Measurements from ENCODE around the gene SLC25A45.

Gene SLC25A45

GRCh38 chr11:65356394-65356972, 26.0 kb downstream of the SLC25A45 start:
- in situ Hi-C loops (cut with HindIII; ENCODE audit: low pct_ligation_motif_present, low sequenced_read_pairs): no loop called here
- no peak overlapping the region for H3K4me3 ChIP-seq (ENCODE audit: low read depth, low read length)
- DNase-seq: no peak
- peaks cover 5% of the 10 kb centered on the region for H3K27me3 ChIP-seq (replicated peaks)
- peaks cover 15% of the 10 kb centered on the region for H3K36me3 ChIP-seq (replicated peaks)
- TF ChIP-seq CTCF (IDR thresholded peaks at IDR 0.05; ENCODE audit: low read depth, low read length, missing control alignments): no peak
- H3K27ac ChIP-seq: no peak overlapping the region

- peaks cover 5% of the 10 kb centered on the region for H3K27me3 ChIP-seq (replicated peaks)
- peak; percentile 38 for DNase-seq
- no peak for TF ChIP-seq CTCF (IDR thresholded peaks at IDR 0.05; ENCODE audit: low read depth, low read length, missing control alignments)
- in situ Hi-C loops (cut with HindIII; ENCODE audit: low pct_ligation_motif_present, low sequenced_read_pairs): no loop called here
- peaks cover 20% of the 10 kb centered on the region for H3K36me3 ChIP-seq (replicated peaks)
- H3K27ac ChIP-seq: no peak overlapping the region
- peak overlapping the region; percentile 27 for H3K4me3 ChIP-seq (ENCODE audit: low read depth, low read length)
Measured at GRCh38 chr11:65355776-65356393, 26.6 kb downstream of the SLC25A45 start.

- peaks cover 26% of the 10 kb centered on the region for H3K36me3 ChIP-seq (replicated peaks)
- H3K27ac ChIP-seq: no peak overlapping the region
- H3K27me3 ChIP-seq (replicated peaks): peaks cover 5% of the 10 kb centered on the region
- in situ Hi-C loops (cut with HindIII; ENCODE audit: low pct_ligation_motif_present, low sequenced_read_pairs): no loop called here
- no peak for TF ChIP-seq CTCF (IDR thresholded peaks at IDR 0.05; ENCODE audit: low read depth, low read length, missing control alignments)
- H3K4me3 ChIP-seq (ENCODE audit: low read depth, low read length): peak overlapping the region; percentile 45
- no peak for DNase-seq
Measured at GRCh38 chr11:65355013-65355775, 27.3 kb downstream of the SLC25A45 start.

GRCh38 chr11:65354265-65355012, 28.0 kb downstream of the SLC25A45 start, which contains the start of gene TIGD3:
Gene TIGD3 (plus strand): TSS chr11:65354751. CDS start chr11:65355809, 1,058 bp downstream.
- peak; percentile 2 for TF ChIP-seq CTCF (IDR thresholded peaks at IDR 0.05; ENCODE audit: low read depth, low read length, missing control alignments)
- in situ Hi-C loops (cut with HindIII; ENCODE audit: low pct_ligation_motif_present, low sequenced_read_pairs): no loop called here
- Histone ChIP-seq H3K27ac (no peak within 1 kb of the TSS), H3K27me3 (replicated peaks) (peaks cover 5% of the 10 kb centered on the region), H3K4me3 (ENCODE audit: low read depth, low read length) (peak within 1 kb of the TSS; percentile 61), H3K36me3 (replicated peaks) (peaks cover 33% of the 10 kb centered on the region)
- peak; percentile 92 for DNase-seq

GRCh38 chr11:65353900-65354264, 28.6 kb downstream of the SLC25A45 start:
- no peak for TF ChIP-seq CTCF (IDR thresholded peaks at IDR 0.05; ENCODE audit: low read depth, low read length, missing control alignments)
- DNase-seq: no peak
- in situ Hi-C loops (cut with HindIII; ENCODE audit: low pct_ligation_motif_present, low sequenced_read_pairs): no loop called here
- peak overlapping the region; percentile 22 for H3K4me3 ChIP-seq (ENCODE audit: low read depth, low read length)
- peaks cover 38% of the 10 kb centered on the region for H3K36me3 ChIP-seq (replicated peaks)
- no peak overlapping the region for H3K27ac ChIP-seq
- H3K27me3 ChIP-seq (replicated peaks): peaks cover 5% of the 10 kb centered on the region
